ENCODE data around the gene PAX3.

GRCh38 chr2:222289278-222290160 is 9.3 kb downstream of the PAX3 start:
- no peak for TF ChIP-seq CTCF (IDR thresholded peaks at IDR 0.05)
- no peak for TF ChIP-seq POLR2A (IDR thresholded peaks at IDR 0.05)
- TF ChIP-seq POLR2AphosphoS5 (IDR thresholded peaks at IDR 0.05; ENCODE audit: insufficient read depth in 1 of 2, low read depth in 1 of 2), result no peak

All from vagina (tissue), 2 donors.